ENCODE measurements around the gene MACROD2.

GRCh38 chr20:14918281-14918680, 923.0 kb downstream of the MACROD2 start:
- no peak for TF ChIP-seq EP300 (IDR thresholded peaks at IDR 0.05)
- no peak for TF ChIP-seq CTCF (IDR thresholded peaks at IDR 0.05)
- TF ChIP-seq POLR2A (IDR thresholded peaks at IDR 0.05), result no peak
